ENCODE measurements around the gene ZBTB49.

The ZBTB49 gene

DNA sequence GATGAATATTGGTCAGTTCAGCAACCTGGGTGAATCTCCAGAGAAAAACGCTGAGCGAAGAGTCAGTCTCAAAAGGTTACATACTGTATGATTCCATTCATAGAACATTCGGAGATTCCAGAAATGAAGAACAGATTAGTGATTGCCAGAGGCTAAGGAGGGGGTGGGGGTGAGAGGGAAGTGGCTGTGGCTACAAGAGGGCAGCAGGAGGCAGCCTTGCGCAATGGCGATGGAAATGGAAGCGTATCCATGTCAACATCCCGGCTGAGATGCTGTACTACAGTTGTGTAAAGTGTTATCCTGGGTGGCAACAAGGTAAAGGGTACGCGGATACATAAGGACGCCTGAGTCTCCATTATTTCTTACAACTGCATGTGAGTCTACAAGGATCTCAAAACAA, 18.1 kb upstream of the ZBTB49 start:
- DNase-seq (ENCODE audit: extremely low spot score) = no peak
- TF ChIP-seq FOXK2 (IDR thresholded peaks at IDR 0.05) (no peak), L3MBTL2 (conservative IDR thresholded peaks at IDR 0.05) (no peak), TARDBP (IDR thresholded peaks at IDR 0.05) (no peak), NFRKB (IDR thresholded peaks at IDR 0.05) (no peak), ELF4 (IDR thresholded peaks at IDR 0.05) (no peak), BHLHE40 (IDR thresholded peaks at IDR 0.05; ENCODE audit: borderline replicate concordance) (no peak), HDGF (IDR thresholded peaks at IDR 0.05; ENCODE audit: borderline replicate concordance) (no peak), SP1 (IDR thresholded peaks at IDR 0.05) (no peak)
- POLR2A ChIA-PET = no interaction called here
- CTCF ChIA-PET = no interaction called here

DNA sequence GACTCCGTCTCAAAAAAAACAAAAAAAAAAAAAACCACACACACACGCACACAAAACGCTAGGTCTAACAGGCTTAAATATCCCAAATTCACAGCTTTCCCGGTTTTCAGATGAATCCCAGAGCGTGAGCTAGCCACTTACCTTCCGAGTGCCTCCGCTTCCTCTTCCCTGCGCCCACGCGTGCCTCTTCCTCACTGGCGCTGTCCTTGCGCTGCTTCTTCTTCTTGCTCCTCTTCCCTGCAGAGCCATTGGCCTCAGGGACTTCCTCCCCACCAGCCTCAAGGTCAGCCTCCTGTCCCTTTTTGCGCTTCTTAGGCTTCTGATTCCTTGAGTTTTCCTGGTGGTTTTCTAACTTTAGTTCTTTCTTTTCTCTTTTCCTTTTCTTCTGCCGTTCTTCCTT, 15.8 kb upstream of the ZBTB49 start:
- ChIA-PET POLR2A (interaction anchor here (0.6 kb wide), 1 partner anchor 16 kb away, joined by 3 read pairs; the partner anchor contains the start of genes LYAR and ZBTB49), CTCF (no interaction called here)
- TF ChIP-seq LEF1 (IDR thresholded peaks at IDR 0.05; ENCODE audit: borderline replicate concordance) = no peak
- no peak for TF ChIP-seq FOXM1 (IDR thresholded peaks at IDR 0.05; ENCODE audit: borderline replicate concordance)
- TF ChIP-seq TARDBP (IDR thresholded peaks at IDR 0.05) = no peak
- no peak for TF ChIP-seq SUZ12 (IDR thresholded peaks at IDR 0.05)
- no peak for TF ChIP-seq SP1 (IDR thresholded peaks at IDR 0.05)
- no peak for TF ChIP-seq CTBP1 (IDR thresholded peaks at IDR 0.05; ENCODE audit: borderline replicate concordance)
- no peak for TF ChIP-seq HDGF (IDR thresholded peaks at IDR 0.05; ENCODE audit: borderline replicate concordance)
- TF ChIP-seq, protein P1, sequence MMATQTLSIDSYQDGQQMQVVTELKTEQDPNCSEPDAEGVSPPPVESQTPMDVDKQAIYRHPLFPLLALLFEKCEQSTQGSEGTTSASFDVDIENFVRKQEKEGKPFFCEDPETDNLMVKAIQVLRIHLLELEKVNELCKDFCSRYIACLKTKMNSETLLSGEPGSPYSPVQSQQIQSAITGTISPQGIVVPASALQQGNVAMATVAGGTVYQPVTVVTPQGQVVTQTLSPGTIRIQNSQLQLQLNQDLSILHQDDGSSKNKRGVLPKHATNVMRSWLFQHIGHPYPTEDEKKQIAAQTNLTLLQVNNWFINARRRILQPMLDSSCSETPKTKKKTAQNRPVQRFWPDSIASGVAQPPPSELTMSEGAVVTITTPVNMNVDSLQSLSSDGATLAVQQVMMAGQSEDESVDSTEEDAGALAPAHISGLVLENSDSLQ (IDR thresholded peaks at IDR 0.05) = no peak
- TF ChIP-seq ARNT (IDR thresholded peaks at IDR 0.05) = no peak
- no peak for TF ChIP-seq FOXA1 (IDR thresholded peaks at IDR 0.05)
- TF ChIP-seq NFRKB (IDR thresholded peaks at IDR 0.05) = no peak
- TF ChIP-seq FOXK2 (IDR thresholded peaks at IDR 0.05) = no peak
- no peak for TF ChIP-seq ZNF384 (IDR thresholded peaks at IDR 0.05)
- TF ChIP-seq ELF4 (IDR thresholded peaks at IDR 0.05) = no peak
- no peak for TF ChIP-seq BHLHE40 (IDR thresholded peaks at IDR 0.05; ENCODE audit: borderline replicate concordance)
- no peak for TF ChIP-seq L3MBTL2 (conservative IDR thresholded peaks at IDR 0.05)
- no peak for DNase-seq (ENCODE audit: extremely low spot score)

DNA sequence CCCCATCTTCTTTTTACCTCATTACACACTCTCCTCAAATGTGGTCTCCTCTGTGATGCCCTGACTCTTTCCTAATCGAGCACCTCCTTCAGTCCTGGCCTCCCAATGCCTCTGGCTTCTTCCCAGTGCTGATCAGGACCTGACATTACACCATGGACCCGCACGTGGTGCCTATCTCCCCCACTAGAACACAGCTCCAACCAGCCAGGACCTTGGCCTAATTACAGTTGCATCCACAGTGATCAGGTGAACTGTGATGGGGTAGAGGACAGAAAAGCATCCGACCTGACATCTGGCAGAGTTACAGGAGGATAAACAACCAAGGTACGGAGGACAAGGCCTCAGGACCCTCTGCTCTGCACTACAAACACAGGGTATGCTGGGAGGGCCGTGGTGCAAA, 12.5 kb upstream of the ZBTB49 start:
- ChIA-PET CTCF (no interaction called here), POLR2A (no interaction called here)
- TF ChIP-seq TARDBP (IDR thresholded peaks at IDR 0.05) (no peak), ELF4 (IDR thresholded peaks at IDR 0.05) (no peak), NFRKB (IDR thresholded peaks at IDR 0.05) (no peak), FOXA1 (IDR thresholded peaks at IDR 0.05) (no peak), L3MBTL2 (conservative IDR thresholded peaks at IDR 0.05) (no peak), HDGF (IDR thresholded peaks at IDR 0.05; ENCODE audit: borderline replicate concordance) (no peak)
- DNase-seq (ENCODE audit: extremely low spot score) = no peak

DNA sequence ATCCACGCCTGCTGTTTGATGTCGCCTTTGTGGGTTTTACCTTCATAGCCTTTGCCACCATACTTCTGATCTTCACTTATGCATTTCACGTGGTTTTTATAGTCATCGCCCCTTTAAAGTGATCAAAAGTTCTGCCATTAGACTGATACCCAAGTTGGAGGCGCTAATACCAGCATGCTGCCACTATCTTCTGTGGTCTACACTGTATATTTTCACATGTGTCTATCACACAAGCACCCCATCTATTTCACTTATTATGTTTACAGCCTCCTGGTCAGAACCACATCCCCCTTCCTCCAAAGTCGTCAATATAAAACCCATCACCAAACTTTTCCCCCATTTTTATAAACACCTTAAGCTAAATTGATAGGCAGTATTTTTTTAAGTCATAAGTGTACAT, 8.3 kb upstream of the ZBTB49 start:
- DNase-seq (ENCODE audit: extremely low spot score) = no peak
- CTCF ChIA-PET = interaction anchor here (1.1 kb wide), 1 partner anchor 30 kb away, joined by 3 read pairs; no protein-coding TSS in a partner anchor
- POLR2A ChIA-PET = no interaction called here
- TF ChIP-seq ZNF384 (IDR thresholded peaks at IDR 0.05) = no peak

DNA sequence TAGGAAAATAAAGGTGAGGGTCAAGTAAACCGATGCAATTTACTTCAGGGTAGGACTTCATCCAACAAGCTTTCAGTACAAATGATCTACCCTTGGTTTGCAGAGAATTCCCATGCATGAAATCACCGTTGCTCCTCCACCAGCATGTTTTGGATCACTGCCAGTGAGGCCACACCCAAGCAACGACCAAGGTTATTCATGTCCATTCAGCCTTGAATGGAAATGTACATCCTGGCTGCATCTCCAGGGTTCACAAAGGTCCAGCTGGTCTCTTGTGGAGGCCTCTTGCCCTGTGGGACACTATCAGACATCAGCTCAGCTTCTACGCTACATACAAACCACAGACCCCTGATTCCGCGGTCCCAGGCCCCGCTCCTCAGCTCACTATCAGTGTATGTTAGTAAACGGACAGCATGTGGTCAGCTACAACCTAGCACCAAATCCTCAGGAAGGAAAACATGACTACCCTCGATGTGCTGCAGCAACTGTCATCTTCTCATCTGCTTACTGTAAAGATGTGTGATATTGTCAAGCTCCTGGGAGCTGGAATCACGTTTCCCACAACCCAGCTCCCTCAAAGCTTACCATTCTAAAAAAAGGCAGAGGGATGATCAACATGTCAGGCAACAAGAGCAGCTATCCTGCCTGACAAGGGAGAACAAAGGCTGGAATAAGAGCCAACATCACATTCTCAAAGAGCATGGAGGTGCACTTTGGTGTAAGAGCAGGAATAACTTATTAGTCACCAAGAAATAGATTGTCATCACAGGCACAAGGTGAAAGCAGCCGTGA, 5.0 kb upstream of the ZBTB49 start:
- no peak for TF ChIP-seq FOXM1 (IDR thresholded peaks at IDR 0.05; ENCODE audit: borderline replicate concordance)
- TF ChIP-seq LEF1 (IDR thresholded peaks at IDR 0.05; ENCODE audit: borderline replicate concordance) = no peak
- TF ChIP-seq SP1 (IDR thresholded peaks at IDR 0.05) = no peak
- no peak for TF ChIP-seq ELF4 (IDR thresholded peaks at IDR 0.05)
- TF ChIP-seq L3MBTL2 (conservative IDR thresholded peaks at IDR 0.05) = no peak
- TF ChIP-seq BHLHE40 (IDR thresholded peaks at IDR 0.05; ENCODE audit: borderline replicate concordance) = no peak
- TF ChIP-seq ZNF384 (IDR thresholded peaks at IDR 0.05) = no peak
- TF ChIP-seq TARDBP (IDR thresholded peaks at IDR 0.05) = no peak
- no peak for TF ChIP-seq NFRKB (IDR thresholded peaks at IDR 0.05)
- no peak for TF ChIP-seq FOXK2 (IDR thresholded peaks at IDR 0.05)
- TF ChIP-seq SUZ12 (IDR thresholded peaks at IDR 0.05) = no peak
- no peak for TF ChIP-seq CTBP1 (IDR thresholded peaks at IDR 0.05; ENCODE audit: borderline replicate concordance)
- TF ChIP-seq, protein P1 (IDR thresholded peaks at IDR 0.05) = no peak
- TF ChIP-seq HDGF (IDR thresholded peaks at IDR 0.05; ENCODE audit: borderline replicate concordance) = no peak
- no peak for DNase-seq (ENCODE audit: extremely low spot score)
- CTCF ChIA-PET = no interaction called here
- POLR2A ChIA-PET = no interaction called here

DNA sequence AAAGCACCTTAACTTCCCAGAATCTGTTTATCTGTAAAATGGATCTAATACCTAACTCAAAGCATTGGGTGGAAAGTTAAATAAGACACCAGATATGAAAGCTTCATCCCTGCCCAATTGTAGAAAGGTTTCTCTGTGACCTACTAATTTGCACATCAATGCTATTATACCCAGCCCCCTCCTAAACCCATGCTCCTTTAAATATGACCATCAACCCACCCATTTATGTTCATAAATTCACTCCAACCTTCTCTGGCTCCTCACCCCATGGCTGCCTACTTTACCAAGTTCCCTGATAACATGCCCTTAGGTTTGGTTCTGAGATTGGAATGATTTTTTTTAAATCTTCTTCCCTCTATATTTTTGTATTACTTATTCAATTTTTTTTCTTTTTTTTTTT, 2.0 kb upstream of the ZBTB49 start:
- ChIA-PET POLR2A (no interaction called here), CTCF (no interaction called here)
- no peak for DNase-seq (ENCODE audit: extremely low spot score)
- no peak for TF ChIP-seq NFRKB (IDR thresholded peaks at IDR 0.05)

DNA sequence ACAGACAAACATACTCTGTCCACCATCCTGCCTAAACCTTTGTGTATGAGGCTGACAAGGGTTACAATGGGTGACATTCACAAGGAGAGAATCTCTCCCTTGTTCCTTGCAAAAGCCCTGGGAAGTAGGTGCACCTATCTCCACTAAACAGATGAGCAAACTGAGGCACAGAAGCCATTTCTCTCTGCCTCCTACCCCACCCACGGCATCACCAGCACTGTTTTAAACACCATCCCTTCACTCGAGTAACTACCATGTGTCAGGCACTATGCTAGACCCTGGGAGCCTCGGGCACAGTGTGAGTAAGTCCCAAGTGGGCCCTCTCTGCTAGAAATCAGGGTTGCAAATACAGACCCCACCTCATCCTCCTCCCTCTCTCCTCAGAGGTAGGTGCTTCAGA, 996 bp upstream of the ZBTB49 start:
- TF ChIP-seq BHLHE40 (IDR thresholded peaks at IDR 0.05; ENCODE audit: borderline replicate concordance) = no peak
- no peak for TF ChIP-seq LEF1 (IDR thresholded peaks at IDR 0.05; ENCODE audit: borderline replicate concordance)
- no peak for TF ChIP-seq ARNT (IDR thresholded peaks at IDR 0.05)
- TF ChIP-seq TARDBP (IDR thresholded peaks at IDR 0.05) = no peak
- no peak for TF ChIP-seq SUZ12 (IDR thresholded peaks at IDR 0.05)
- TF ChIP-seq FOXA1 (IDR thresholded peaks at IDR 0.05) = no peak
- TF ChIP-seq, protein P1 (IDR thresholded peaks at IDR 0.05) = no peak
- no peak for TF ChIP-seq FOXK2 (IDR thresholded peaks at IDR 0.05)
- TF ChIP-seq ZNF384 (IDR thresholded peaks at IDR 0.05) = no peak
- TF ChIP-seq CTBP1 (IDR thresholded peaks at IDR 0.05; ENCODE audit: borderline replicate concordance) = no peak
- POLR2A ChIA-PET = no interaction called here
- no peak for DNase-seq (ENCODE audit: extremely low spot score)

More for the DNA sequence above, 996 bp upstream of the ZBTB49 start:
- CTCF ChIA-PET = no interaction called here
